Esophagus squamous epithelium (tissue), 4 donors: ENCODE results near the gene CEP164.

Experiments used
- POLR2A ChIP-seq, 4 donors: fragments of 450-650 bp; IDR thresholded peaks; one replicate each; pipeline ENCODE4 v1.6.1; 2017; ENCODE audit warnings: antibody characterized with exemption in 4 of 4, mild to moderate bottlenecking in 4 of 4, moderate library complexity in 3 of 4
- TF ChIP-seq, protein P1 (sequence below), 6 experiments: fragments of 450-650 bp in 4 of 6; fragments of 200-600 bp in 2 of 6; sonication (generic) in 2 of 6; IDR thresholded peaks; one replicate each; pipeline ENCODE4 v1.5.1; 2016 to 2019; ENCODE audit warnings: antibody characterized with exemption in 6 of 6, mild to moderate bottlenecking in 4 of 6, moderate library complexity in 4 of 6

DNA sequence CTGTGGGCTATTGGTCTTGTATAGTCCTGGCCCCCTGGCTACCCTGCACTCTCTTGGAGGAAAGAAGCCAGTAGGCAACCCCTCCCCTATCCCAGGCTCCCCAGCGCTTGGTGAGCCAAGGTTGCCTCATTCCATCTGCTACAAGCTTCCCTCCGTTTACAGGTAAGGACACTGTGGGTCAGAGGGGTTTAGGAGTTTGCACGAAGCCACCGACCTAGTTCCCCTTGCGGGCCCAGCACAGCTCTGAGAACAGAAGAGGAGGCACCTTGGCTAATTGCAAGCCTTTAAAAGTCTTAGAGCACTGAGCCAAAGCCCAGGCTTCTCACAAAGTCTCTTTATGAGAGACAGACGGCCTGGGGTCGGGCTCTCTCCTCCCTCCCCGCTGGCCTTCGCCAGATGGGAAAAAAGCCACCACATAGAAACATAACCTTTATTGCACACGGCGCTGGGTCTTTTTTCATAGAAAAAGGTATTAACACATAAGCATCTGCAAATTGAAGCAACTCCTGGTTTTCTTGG, 99.8 kb downstream of the CEP164 start:
- TF ChIP-seq, protein P1, sequence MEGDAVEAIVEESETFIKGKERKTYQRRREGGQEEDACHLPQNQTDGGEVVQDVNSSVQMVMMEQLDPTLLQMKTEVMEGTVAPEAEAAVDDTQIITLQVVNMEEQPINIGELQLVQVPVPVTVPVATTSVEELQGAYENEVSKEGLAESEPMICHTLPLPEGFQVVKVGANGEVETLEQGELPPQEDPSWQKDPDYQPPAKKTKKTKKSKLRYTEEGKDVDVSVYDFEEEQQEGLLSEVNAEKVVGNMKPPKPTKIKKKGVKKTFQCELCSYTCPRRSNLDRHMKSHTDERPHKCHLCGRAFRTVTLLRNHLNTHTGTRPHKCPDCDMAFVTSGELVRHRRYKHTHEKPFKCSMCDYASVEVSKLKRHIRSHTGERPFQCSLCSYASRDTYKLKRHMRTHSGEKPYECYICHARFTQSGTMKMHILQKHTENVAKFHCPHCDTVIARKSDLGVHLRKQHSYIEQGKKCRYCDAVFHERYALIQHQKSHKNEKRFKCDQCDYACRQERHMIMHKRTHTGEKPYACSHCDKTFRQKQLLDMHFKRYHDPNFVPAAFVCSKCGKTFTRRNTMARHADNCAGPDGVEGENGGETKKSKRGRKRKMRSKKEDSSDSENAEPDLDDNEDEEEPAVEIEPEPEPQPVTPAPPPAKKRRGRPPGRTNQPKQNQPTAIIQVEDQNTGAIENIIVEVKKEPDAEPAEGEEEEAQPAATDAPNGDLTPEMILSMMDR (IDR thresholded peaks at IDR 0.05), result no peak
- TF ChIP-seq POLR2A (IDR thresholded peaks at IDR 0.05), result no peak
